ENCODE data around the gene NDE1. TPM values are rescaled to one million over a fixed set of nuclear protein-coding genes. Genes with fewer than 3 reads are reported as not detected.

NDE1 gene
- total RNA-seq, 1 donor from 2014 or later, result 31.4 TPM

- Histone ChIP-seq H4K20me1 (ENCODE audit: insufficient read depth, low read length) (no peaks in the 10 kb centered on the region), H3K27me3 (ENCODE audit: insufficient read depth, low read length) (no peaks in the 10 kb centered on the region), H3K4me1 (ENCODE audit: insufficient read depth, low read length) (peaks cover 14% of the 10 kb centered on the region), H3K4me3 (ENCODE audit: insufficient read depth, low read depth, low read length) (no peak overlapping the region), H2AFZ (ENCODE audit: low read depth, low read length) (no peak overlapping the region), H3K4me2 (ENCODE audit: low read length) (no peak overlapping the region), H3K79me2 (ENCODE audit: insufficient read depth, low read length) (no peaks in the 10 kb centered on the region), H3K27ac (ENCODE audit: low read depth, low read length) (no peak overlapping the region), H3K9me3 (ENCODE audit: insufficient read depth, low read depth, low read length) (no peaks in the 10 kb centered on the region), H3K36me3 (ENCODE audit: insufficient read depth, low read length) (peaks cover 40% of the 10 kb centered on the region), H3K9ac (ENCODE audit: low read length) (no peak overlapping the region)
- no peak overlapping the region for H3K27ac Mint-ChIP-seq (ENCODE audit: unreplicated experiment)
- H3K9me3 Mint-ChIP-seq (ENCODE audit: unreplicated experiment), result no peaks in the 10 kb centered on the region
- H3K4me3 Mint-ChIP-seq (ENCODE audit: unreplicated experiment), result peak overlapping the region; percentile 12
- peaks cover 47% of the 10 kb centered on the region for H3K36me3 Mint-ChIP-seq (ENCODE audit: low read depth, unreplicated experiment)
- no peaks in the 10 kb centered on the region for H3K27me3 Mint-ChIP-seq (ENCODE audit: low read depth, unreplicated experiment)
- FAIRE-seq, result no peak
- TF ChIP-seq CTCF (IDR thresholded peaks at IDR 0.05; ENCODE audit: insufficient read depth, low read depth, low read length) (no peak), EZH2 (IDR thresholded peaks at IDR 0.05; ENCODE audit: insufficient read depth, low read length) (no peak)
- no peak for DNase-seq (ENCODE audit: low read depth)
- peaks cover 17% of the 10 kb centered on the region for H3K4me1 Mint-ChIP-seq (ENCODE audit: low read depth, unreplicated experiment)
Observed at GRCh38 chr16:15613676-15614075, 36.4 kb upstream of the NDE1 start.

- H3K9ac ChIP-seq (ENCODE audit: low read length), result no peak overlapping the region
- FAIRE-seq, result no peak
- no peak for DNase-seq (ENCODE audit: low read depth)
- H2AFZ ChIP-seq (ENCODE audit: low read depth, low read length), result no peak overlapping the region
- Mint-ChIP-seq H3K4me1 (ENCODE audit: low read depth, unreplicated experiment) (peaks cover 12% of the 10 kb centered on the region), H3K27me3 (ENCODE audit: low read depth, unreplicated experiment) (no peaks in the 10 kb centered on the region), H3K9me3 (ENCODE audit: unreplicated experiment) (no peaks in the 10 kb centered on the region), H3K4me3 (ENCODE audit: unreplicated experiment) (no peak overlapping the region), H3K36me3 (ENCODE audit: low read depth, unreplicated experiment) (peaks cover 47% of the 10 kb centered on the region), H3K27ac (ENCODE audit: unreplicated experiment) (no peak overlapping the region)
- no peak overlapping the region for H3K4me3 ChIP-seq (ENCODE audit: insufficient read depth, low read depth, low read length)
- no peaks in the 10 kb centered on the region for H3K9me3 ChIP-seq (ENCODE audit: insufficient read depth, low read depth, low read length)
- H3K27ac ChIP-seq (ENCODE audit: low read depth, low read length), result no peak overlapping the region
- no peaks in the 10 kb centered on the region for H4K20me1 ChIP-seq (ENCODE audit: insufficient read depth, low read length)
- peaks cover 16% of the 10 kb centered on the region for H3K4me1 ChIP-seq (ENCODE audit: insufficient read depth, low read length)
- H3K79me2 ChIP-seq (ENCODE audit: insufficient read depth, low read length), result no peaks in the 10 kb centered on the region
- peaks cover 52% of the 10 kb centered on the region for H3K36me3 ChIP-seq (ENCODE audit: insufficient read depth, low read length)
- no peak overlapping the region for H3K4me2 ChIP-seq (ENCODE audit: low read length)
- no peaks in the 10 kb centered on the region for H3K27me3 ChIP-seq (ENCODE audit: insufficient read depth, low read length)
- TF ChIP-seq CTCF (IDR thresholded peaks at IDR 0.05; ENCODE audit: insufficient read depth, low read depth, low read length) (no peak), EZH2 (IDR thresholded peaks at IDR 0.05; ENCODE audit: insufficient read depth, low read length) (no peak)
Observed at GRCh38 chr16:15616012-15616411, 34.0 kb upstream of the NDE1 start.

GRCh38 chr16:15616475-15617165 lies 33.4 kb upstream of the NDE1 start:
- H3K4me1 ChIP-seq (ENCODE audit: insufficient read depth, low read length), result peaks cover 16% of the 10 kb centered on the region
- H2AFZ ChIP-seq (ENCODE audit: low read depth, low read length), result no peak overlapping the region
- H3K9me3 ChIP-seq (ENCODE audit: insufficient read depth, low read depth, low read length), result no peaks in the 10 kb centered on the region
- no peak for TF ChIP-seq CTCF (IDR thresholded peaks at IDR 0.05; ENCODE audit: insufficient read depth, low read depth, low read length)
- no peak for TF ChIP-seq EZH2 (IDR thresholded peaks at IDR 0.05; ENCODE audit: insufficient read depth, low read length)
- H3K27me3 Mint-ChIP-seq (ENCODE audit: low read depth, unreplicated experiment), result no peaks in the 10 kb centered on the region
- no peak for DNase-seq (ENCODE audit: low read depth)
- no peak overlapping the region for H3K4me2 ChIP-seq (ENCODE audit: low read length)
- no peak overlapping the region for H3K4me3 ChIP-seq (ENCODE audit: insufficient read depth, low read depth, low read length)
- FAIRE-seq, result no peak
- H4K20me1 ChIP-seq (ENCODE audit: insufficient read depth, low read length), result no peaks in the 10 kb centered on the region
- no peaks in the 10 kb centered on the region for H3K9me3 Mint-ChIP-seq (ENCODE audit: unreplicated experiment)
- no peak overlapping the region for H3K9ac ChIP-seq (ENCODE audit: low read length)
- H3K36me3 ChIP-seq (ENCODE audit: insufficient read depth, low read length), result peaks cover 56% of the 10 kb centered on the region
- no peaks in the 10 kb centered on the region for H3K79me2 ChIP-seq (ENCODE audit: insufficient read depth, low read length)
- H3K27ac ChIP-seq (ENCODE audit: low read depth, low read length), result no peak overlapping the region
- no peaks in the 10 kb centered on the region for H3K27me3 ChIP-seq (ENCODE audit: insufficient read depth, low read length)
- H3K36me3 Mint-ChIP-seq (ENCODE audit: low read depth, unreplicated experiment), result peaks cover 44% of the 10 kb centered on the region
- H3K27ac Mint-ChIP-seq (ENCODE audit: unreplicated experiment), result no peak overlapping the region
- peaks cover 10% of the 10 kb centered on the region for H3K4me1 Mint-ChIP-seq (ENCODE audit: low read depth, unreplicated experiment)
- H3K4me3 Mint-ChIP-seq (ENCODE audit: unreplicated experiment), result no peak overlapping the region
